Tibial nerve (tissue), 4 donors: ENCODE measurements around the gene CAMK2N1. TPM values are rescaled to one million over a fixed set of nuclear protein-coding genes. Genes with fewer than 3 reads are reported as not detected.
A peak's percentile ranks its signal among the peaks of the same experiment; 100 is the strongest.

Source experiments
- DNase-seq, 2 donors: peaks; one replicate each; pipeline ENCODE4 v3.0.0-alpha.2; 2019; ENCODE audit warnings: low spot score in 2 of 2
- H3K27ac ChIP-seq, 4 donors: fragments of 200-600 bp; sonication (generic) in 3 of 4; one replicate each; pipeline ENCODE4 v1.5.1; 2017 to 2019; ENCODE audit warnings: mild to moderate bottlenecking in 1 of 4
- H3K27me3 ChIP-seq, 2 donors: fragments of 200-600 bp; sonication (generic) in 1 of 2; one replicate each; pipeline versions ENCODE4 v1.5.1 to v1.6.0; 2017 to 2019
- H3K36me3 ChIP-seq, 3 donors: fragments of 200-600 bp; sonication (generic); one replicate each; pipeline ENCODE4 v1.5.1; 2018 to 2019
- H3K4me1 ChIP-seq, 4 donors: fragments of 200-600 bp; sonication (generic) in 3 of 4; one replicate each; pipeline ENCODE4 v1.5.1; 2017 to 2019
- H3K4me3 ChIP-seq, 4 donors: fragments of 200-600 bp; sonication (generic) in 3 of 4; one replicate each; pipeline ENCODE4 v1.5.1; 2017 to 2019; ENCODE audit warnings: mild to moderate bottlenecking in 1 of 4, moderate library complexity in 1 of 4
- H3K9me3 ChIP-seq, 4 donors: fragments of 200-600 bp; sonication (generic) in 3 of 4; one replicate each; pipeline ENCODE4 v1.5.1; 2017 to 2019
- CTCF ChIP-seq, 5 experiments: fragments of 200-600 bp in 3 of 5; fragments of 450-650 bp in 2 of 5; sonication (generic) in 3 of 5; IDR thresholded peaks; one replicate each; pipeline ENCODE4 v1.5.1; 2016 to 2019; ENCODE audit warnings: antibody characterized with exemption in 5 of 5, mild to moderate bottlenecking in 3 of 5, moderate library complexity in 2 of 5
- EP300 ChIP-seq, 2 donors: sonication (generic); formaldehyde crosslinking; IDR thresholded peaks; one replicate each; pipeline ENCODE4 v1.6.1; 2017; ENCODE audit warnings: antibody characterized with exemption in 2 of 2, mild to moderate bottlenecking in 1 of 2
- POLR2A ChIP-seq, 2 donors: fragments of 450-650 bp; IDR thresholded peaks; one replicate each; pipeline ENCODE4 v1.6.1; 2017; ENCODE audit warnings: antibody characterized with exemption in 2 of 2, mild to moderate bottlenecking in 2 of 2, moderate library complexity in 2 of 2
- WGBS, 2 donors: methylation state at CpG; one replicate each; pipeline ENCODE4 v1.1.5; 2018; 5-methylcytosine and 5-hydroxymethylcytosine counted together
- total RNA-seq, 4 donors: library from RNA; depleted of rRNA; stranded (reverse); fragments of >200 nt; gene quantifications; one replicate each; pipeline ENCODE4 v1.1.0, GENCODE V29; 2016

Gene CAMK2N1
- total RNA-seq, 4 donors from 2014 or later = 2.4 to 5.9 (median 4.8) TPM

GRCh38 chr1:20483098-20483832 is 2.7 kb downstream of the CAMK2N1 start:
- Histone ChIP-seq H3K27me3 (peaks cover 0 to 72% of the 10 kb centered on the region in 2 donors), H3K27ac (no peak overlapping the region), H3K36me3 (no peaks in the 10 kb centered on the region), H3K4me3 (peak overlapping the region in 1 of 4 donors; percentile 41), H3K9me3 (no peaks in the 10 kb centered on the region), H3K4me1 (peaks cover 0 to 39% (median 16%) of the 10 kb centered on the region in 4 donors)
- TF ChIP-seq CTCF (IDR thresholded peaks at IDR 0.05) = no peak
- no peak for TF ChIP-seq EP300 (IDR thresholded peaks at IDR 0.05)
- no peak for TF ChIP-seq POLR2A (IDR thresholded peaks at IDR 0.05)
- WGBS, 2 donors = 58 to 63% methylated on average over 16 of the region's 16 CpGs
- no peak for DNase-seq

GRCh38 chr1:20481643-20482498 is 4.1 kb downstream of the CAMK2N1 start:
- peak overlapping the region in 1 of 4 donors; percentile 15 for H3K27ac ChIP-seq
- no peak for TF ChIP-seq POLR2A (IDR thresholded peaks at IDR 0.05)
- no peak for TF ChIP-seq EP300 (IDR thresholded peaks at IDR 0.05)
- TF ChIP-seq CTCF (IDR thresholded peaks at IDR 0.05) = no peak
- no peaks in the 10 kb centered on the region for H3K9me3 ChIP-seq
- H3K36me3 ChIP-seq = no peaks in the 10 kb centered on the region
- H3K4me3 ChIP-seq = no peak overlapping the region
- 73 to 75% methylated on average over 10 of the region's 10 CpGs for WGBS, 2 donors
- no peak for DNase-seq
- peaks cover 0 to 35% (median 18%) of the 10 kb centered on the region in 4 donors for H3K4me1 ChIP-seq
- H3K27me3 ChIP-seq = peaks cover 0 to 75% of the 10 kb centered on the region in 2 donors

GRCh38 chr1:20480951-20481617 is 4.9 kb downstream of the CAMK2N1 start:
- WGBS, 2 donors = 51 to 57% methylated on average over 7 of the region's 7 CpGs
- Histone ChIP-seq H3K4me1 (peaks cover 0 to 35% (median 18%) of the 10 kb centered on the region in 4 donors), H3K27ac (peak overlapping the region in 1 of 4 donors; percentile 15)

GRCh38 chr1:20480243-20480944 is 5.6 kb downstream of the CAMK2N1 start:
- Histone ChIP-seq H3K27me3 (peaks cover 0 to 83% of the 10 kb centered on the region in 2 donors), H3K36me3 (no peaks in the 10 kb centered on the region), H3K4me1 (peaks cover 0 to 31% (median 16%) of the 10 kb centered on the region in 4 donors), H3K27ac (peak overlapping the region in 1 of 4 donors; percentile 15), H3K9me3 (no peaks in the 10 kb centered on the region), H3K4me3 (no peak overlapping the region)
- WGBS, 2 donors = 70 to 71% methylated on average over 10 of the region's 10 CpGs
- no peak for DNase-seq
- no peak for TF ChIP-seq CTCF (IDR thresholded peaks at IDR 0.05)
- TF ChIP-seq EP300 (IDR thresholded peaks at IDR 0.05) = no peak
- TF ChIP-seq POLR2A (IDR thresholded peaks at IDR 0.05) = no peak

More at GRCh38 chr1:20480951-20481617, 4.9 kb downstream of the CAMK2N1 start:
- Histone ChIP-seq H3K36me3 (no peaks in the 10 kb centered on the region), H3K27me3 (peaks cover 0 to 76% of the 10 kb centered on the region in 2 donors), H3K9me3 (no peaks in the 10 kb centered on the region), H3K4me3 (no peak overlapping the region)
- no peak for DNase-seq
- TF ChIP-seq EP300 (IDR thresholded peaks at IDR 0.05) = no peak
- TF ChIP-seq POLR2A (IDR thresholded peaks at IDR 0.05) = no peak
- no peak for TF ChIP-seq CTCF (IDR thresholded peaks at IDR 0.05)
